ENCODE data around the gene MBD1. TPM values are rescaled to one million over a fixed set of nuclear protein-coding genes. Genes with fewer than 3 reads are reported as not detected.

The MBD1 gene
- total and polyA plus RNA-seq, 3 donors from 2014 or later, result 181 to 225 (median 200) TPM

DNA sequence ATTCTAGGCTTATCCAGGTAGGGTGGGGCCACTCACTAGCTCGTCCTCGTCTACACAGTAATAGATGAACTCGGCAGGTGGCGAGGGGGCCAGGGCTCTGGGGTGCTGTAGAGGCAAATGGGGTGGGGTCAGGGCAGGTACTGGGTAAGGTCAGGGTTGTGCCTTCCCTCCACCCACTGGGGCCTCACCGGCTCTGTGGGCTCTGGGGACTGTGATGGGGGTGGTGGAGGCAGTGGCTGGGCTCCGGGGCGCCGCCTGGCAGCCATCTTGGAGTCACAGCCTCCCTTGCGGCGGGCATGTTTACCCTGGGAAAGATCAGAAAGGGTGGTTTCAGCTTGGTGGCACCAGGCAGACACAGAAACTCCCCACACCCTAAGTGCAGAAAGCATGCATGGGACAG is 6.4 kb downstream of the MBD1 start:
- no peak for TF ChIP-seq CTCF (IDR thresholded peaks at IDR 0.05)
- no peak for TF ChIP-seq POLR2A (IDR thresholded peaks at IDR 0.05)
- DNase-seq, result no peak
- Histone ChIP-seq H3K9me3 (no peaks in the 10 kb centered on the region), H3K27ac (no peak overlapping the region), H3K4me1 (peaks cover 6% of the 10 kb centered on the region), H3K27me3 (no peaks in the 10 kb centered on the region), H3K36me3 (ENCODE audit: low read depth, missing control alignments) (no peaks in the 10 kb centered on the region), H3K4me3 (no peak overlapping the region)
- intact Hi-C loops (cut with DNase I; ENCODE audit: low total_unique reads), result no loop called here
- 93 to 95% methylated on average over 8 to 10 of the region's 10 CpGs for WGBS, 2 donors

GRCh38 chr18:50274044-50274442 is 7.3 kb downstream of the MBD1 start:
- no peaks in the 10 kb centered on the region for H3K36me3 ChIP-seq (ENCODE audit: low read depth, missing control alignments)
- TF ChIP-seq POLR2A (IDR thresholded peaks at IDR 0.05) (no peak), CTCF (IDR thresholded peaks at IDR 0.05) (no peak)
- intact Hi-C loops (cut with DNase I; ENCODE audit: low total_unique reads), result no loop called here
- 93 to 95% methylated on average over 8 to 17 of the region's 17 CpGs for WGBS, 2 donors
- DNase-seq, result no peak
- H3K27ac ChIP-seq, result no peak overlapping the region
- H3K27me3 ChIP-seq, result no peaks in the 10 kb centered on the region
- no peak overlapping the region for H3K4me3 ChIP-seq
- no peaks in the 10 kb centered on the region for H3K9me3 ChIP-seq
- no peaks in the 10 kb centered on the region for H3K4me1 ChIP-seq

DNA sequence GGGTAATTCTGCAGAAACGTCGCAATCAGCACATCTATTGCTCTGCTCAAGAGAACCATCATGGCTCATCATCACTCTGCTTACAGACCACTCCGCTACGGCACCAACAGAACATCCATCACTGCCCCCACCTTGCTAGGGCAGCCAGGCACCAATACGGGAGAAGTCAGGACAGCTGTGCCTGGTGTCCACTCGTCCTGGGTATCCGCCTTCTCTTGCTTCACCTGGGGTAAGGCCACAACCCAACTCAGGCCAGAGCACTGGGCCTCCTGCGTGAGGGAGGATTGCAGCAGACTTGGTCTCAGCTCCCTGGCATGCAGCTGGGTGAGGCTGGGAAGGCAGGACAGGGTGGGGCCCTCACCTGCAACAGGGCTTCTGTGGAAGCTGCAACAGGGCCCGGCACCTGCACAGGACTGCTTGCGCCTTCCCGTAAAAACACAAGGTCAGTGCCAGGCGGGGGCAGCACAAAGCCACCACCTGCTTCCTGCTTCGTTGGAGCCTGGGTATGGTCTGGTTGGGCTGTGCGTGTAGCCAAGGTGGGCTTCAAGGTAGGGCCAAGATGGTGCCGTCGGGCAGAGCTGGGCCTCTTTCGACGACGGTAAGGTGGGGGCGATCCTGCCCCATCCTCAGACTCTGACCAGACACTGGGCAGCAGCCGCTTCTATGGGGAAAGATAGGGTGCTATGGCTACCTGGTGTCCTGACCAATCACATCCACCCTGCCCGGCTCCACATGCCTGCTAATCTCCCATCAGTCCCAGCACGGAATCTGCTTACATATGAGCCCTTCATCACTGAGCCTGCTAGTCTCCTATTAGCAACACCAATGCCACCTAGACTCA is 7.9 kb downstream of the MBD1 start:
- TF ChIP-seq POLR2A (IDR thresholded peaks at IDR 0.05) (no peak), CTCF (IDR thresholded peaks at IDR 0.05) (no peak)
- no peak overlapping the region for H3K27ac ChIP-seq
- no peaks in the 10 kb centered on the region for H3K4me1 ChIP-seq
- no peak overlapping the region for H3K4me3 ChIP-seq
- WGBS, 2 donors, result 94% methylated on average over 13 to 21 of the region's 23 CpGs
- H3K36me3 ChIP-seq (ENCODE audit: low read depth, missing control alignments), result no peaks in the 10 kb centered on the region
- intact Hi-C loops (cut with DNase I; ENCODE audit: low total_unique reads), result no loop called here
- no peak for DNase-seq
- H3K27me3 ChIP-seq, result no peaks in the 10 kb centered on the region
- no peaks in the 10 kb centered on the region for H3K9me3 ChIP-seq

DNA sequence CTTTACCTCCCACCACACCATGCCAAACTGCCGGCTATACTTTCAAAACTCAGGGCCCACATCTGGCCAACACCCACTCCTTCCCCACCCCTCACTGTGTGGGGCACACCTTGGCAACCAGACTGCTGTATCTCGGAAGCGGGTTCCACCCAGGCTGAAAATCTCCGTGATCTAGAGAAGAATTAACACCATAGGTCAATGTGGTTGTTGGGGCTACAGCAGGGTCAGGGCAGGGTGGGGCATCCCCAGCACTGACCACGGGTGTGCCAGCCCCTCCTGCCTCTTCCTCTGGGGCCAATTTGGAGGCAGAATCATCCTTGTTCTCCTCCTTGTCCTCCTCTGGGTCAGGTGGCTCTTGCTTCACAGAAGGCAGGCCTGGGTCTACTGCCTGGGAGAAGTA is 8.8 kb downstream of the MBD1 start:
- 92 to 100% methylated on average over 2 to 5 of the region's 5 CpGs for WGBS, 2 donors
- Histone ChIP-seq H3K36me3 (ENCODE audit: low read depth, missing control alignments) (no peaks in the 10 kb centered on the region), H3K4me1 (no peaks in the 10 kb centered on the region), H3K27me3 (no peaks in the 10 kb centered on the region), H3K27ac (no peak overlapping the region), H3K4me3 (no peak overlapping the region), H3K9me3 (no peaks in the 10 kb centered on the region)
- TF ChIP-seq POLR2A (IDR thresholded peaks at IDR 0.05) (no peak), CTCF (IDR thresholded peaks at IDR 0.05) (no peak)
- intact Hi-C loops (cut with DNase I; ENCODE audit: low total_unique reads), result no loop called here
- DNase-seq, result no peak

Measured in testis (tissue), 3 donors.